A549 (cell line): Measurements from ENCODE around the gene HIVEP3.
A peak's percentile ranks its signal among the peaks of the same experiment; 100 is the strongest.

Experiments used
- EP300 ChIP-seq, 2 experiments: fragments of >200 bp; sonication (Bioruptor Twin); formaldehyde crosslinking; IDR thresholded peaks; 2 replicates in 1 of 2; 3 replicates in 1 of 2; pipeline ENCODE4 v1.6.1; 2016 to 2017
- FOXS1 ChIP-seq: fragments of 250-450 bp; sonication (Bioruptor Pico); IDR thresholded peaks from 2 replicates; pipeline ENCODE4 v1.5.0; 2020; ENCODE audit warnings: mild to moderate bottlenecking, moderate library complexity
- GATA3 ChIP-seq: IDR thresholded peaks from 2 replicates; pipeline ENCODE4 v1.6.1; 2012; ENCODE audit warnings: borderline replicate concordance
- POLR2A ChIP-seq: IDR thresholded peaks from 2 replicates; pipeline ENCODE4 v1.6.1; 2012; ENCODE audit warnings: mild to moderate bottlenecking, low read length
- TP53 ChIP-seq: fragments of 250-450 bp; sonication (Bioruptor Pico); IDR thresholded peaks from 2 replicates; pipeline ENCODE4 v1.5.0; 2021; ENCODE audit warnings: mild to moderate bottlenecking, moderate library complexity
- TF ChIP-seq, protein P1 (sequence below): fragments of >200 bp; sonication (Bioruptor Twin); formaldehyde crosslinking; IDR thresholded peaks from 3 replicates; pipeline ENCODE4 v1.5.1; 2016
- TF ChIP-seq, protein P2 (sequence below): IDR thresholded peaks from 2 replicates; pipeline ENCODE4 v1.6.1; 2012; ENCODE audit warnings: low read depth, borderline replicate concordance

DNA sequence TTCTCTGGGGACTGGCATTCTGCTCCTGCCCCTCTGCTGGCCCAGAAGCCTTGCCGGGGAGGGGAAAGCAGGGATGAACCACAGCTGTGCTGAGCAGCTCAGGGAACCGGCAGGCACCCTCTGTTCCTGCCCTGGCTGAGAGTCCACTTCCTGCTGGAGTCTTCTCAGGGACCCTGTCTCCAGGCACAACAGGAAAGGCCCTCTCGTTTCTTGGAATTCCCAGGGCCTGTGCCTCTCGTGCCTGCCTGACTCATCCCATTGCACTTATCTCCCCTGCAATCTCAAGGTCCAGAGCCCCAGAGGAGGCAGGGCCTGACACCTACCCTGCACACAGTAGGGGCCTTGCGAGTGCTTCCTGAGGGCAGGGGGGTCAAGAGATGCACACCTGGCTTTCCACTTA is 433.1 kb downstream of the HIVEP3 start:
- TF ChIP-seq FOXS1 (CRISPR knock-in tag) (no peak), TP53 (CRISPR knock-in tag) (no peak), POLR2A (no peak), GATA3 (peak; percentile 93), EP300 (IDR thresholded peaks at IDR 0.05) (no peak)
- TF ChIP-seq, protein P1, sequence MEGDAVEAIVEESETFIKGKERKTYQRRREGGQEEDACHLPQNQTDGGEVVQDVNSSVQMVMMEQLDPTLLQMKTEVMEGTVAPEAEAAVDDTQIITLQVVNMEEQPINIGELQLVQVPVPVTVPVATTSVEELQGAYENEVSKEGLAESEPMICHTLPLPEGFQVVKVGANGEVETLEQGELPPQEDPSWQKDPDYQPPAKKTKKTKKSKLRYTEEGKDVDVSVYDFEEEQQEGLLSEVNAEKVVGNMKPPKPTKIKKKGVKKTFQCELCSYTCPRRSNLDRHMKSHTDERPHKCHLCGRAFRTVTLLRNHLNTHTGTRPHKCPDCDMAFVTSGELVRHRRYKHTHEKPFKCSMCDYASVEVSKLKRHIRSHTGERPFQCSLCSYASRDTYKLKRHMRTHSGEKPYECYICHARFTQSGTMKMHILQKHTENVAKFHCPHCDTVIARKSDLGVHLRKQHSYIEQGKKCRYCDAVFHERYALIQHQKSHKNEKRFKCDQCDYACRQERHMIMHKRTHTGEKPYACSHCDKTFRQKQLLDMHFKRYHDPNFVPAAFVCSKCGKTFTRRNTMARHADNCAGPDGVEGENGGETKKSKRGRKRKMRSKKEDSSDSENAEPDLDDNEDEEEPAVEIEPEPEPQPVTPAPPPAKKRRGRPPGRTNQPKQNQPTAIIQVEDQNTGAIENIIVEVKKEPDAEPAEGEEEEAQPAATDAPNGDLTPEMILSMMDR, result no peak
- TF ChIP-seq, protein P2, sequence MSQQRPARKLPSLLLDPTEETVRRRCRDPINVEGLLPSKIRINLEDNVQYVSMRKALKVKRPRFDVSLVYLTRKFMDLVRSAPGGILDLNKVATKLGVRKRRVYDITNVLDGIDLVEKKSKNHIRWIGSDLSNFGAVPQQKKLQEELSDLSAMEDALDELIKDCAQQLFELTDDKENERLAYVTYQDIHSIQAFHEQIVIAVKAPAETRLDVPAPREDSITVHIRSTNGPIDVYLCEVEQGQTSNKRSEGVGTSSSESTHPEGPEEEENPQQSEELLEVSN, result 0 out of 2 replicates have a peak, but pooled peaks have one; percentile 0
